ENCODE measurements around the gene AOPEP.

AOPEP gene

GRCh38 chr9:95027914-95028852, 301.7 kb downstream of the AOPEP start:
- no peak for DNase-seq

- DNase-seq = no peak
These were observed 302.3 kb downstream of the AOPEP start for GRCh38 chr9:95028853-95029219.

GRCh38 chr9:95029288-95029687, 302.8 kb downstream of the AOPEP start:
- no peak for DNase-seq

- DNase-seq = no peak
These were observed 303.2 kb downstream of the AOPEP start for GRCh38 chr9:95029720-95030119.

GRCh38 chr9:95030344-95030743, 303.8 kb downstream of the AOPEP start:
- DNase-seq = no peak

GRCh38 chr9:95030920-95031642, 304.6 kb downstream of the AOPEP start:
- DNase-seq = no peak

- no peak for DNase-seq
These were observed 305.4 kb downstream of the AOPEP start for GRCh38 chr9:95031711-95032461.

- DNase-seq = no peak
These were observed 306.3 kb downstream of the AOPEP start for GRCh38 chr9:95032580-95033341.

- DNase-seq = no peak
These were observed 309.3 kb downstream of the AOPEP start for GRCh38 chr9:95035846-95036245.

GRCh38 chr9:95036676-95037075, 310.2 kb downstream of the AOPEP start:
- no peak for DNase-seq

GRCh38 chr9:95037789-95038521, 311.5 kb downstream of the AOPEP start:
- DNase-seq = no peak

- no peak for DNase-seq
These were observed 312.2 kb downstream of the AOPEP start for GRCh38 chr9:95038666-95039065.

GRCh38 chr9:95040106-95040505, 313.6 kb downstream of the AOPEP start:
- no peak for DNase-seq

- no peak for DNase-seq
These were observed 317.3 kb downstream of the AOPEP start for GRCh38 chr9:95043826-95044225.

GRCh38 chr9:95044731-95045508, 318.4 kb downstream of the AOPEP start:
- DNase-seq = no peak

- no peak for DNase-seq
These were observed 319.3 kb downstream of the AOPEP start for GRCh38 chr9:95045751-95046150.

GRCh38 chr9:95047452-95048224, 321.1 kb downstream of the AOPEP start:
- no peak for DNase-seq

- DNase-seq = peak; percentile 56
These were observed 322.0 kb downstream of the AOPEP start for GRCh38 chr9:95048225-95049087.

GRCh38 chr9:95049761-95050160, 323.3 kb downstream of the AOPEP start:
- no peak for DNase-seq
